WERI-Rb-1 (cell line): ENCODE measurements around the gene SLC12A6.
"Not testable (repeated sequence)": the region's sequence is repeated elsewhere in the genome, so short reads cannot be mapped to it uniquely, and the experiment has no call there.

Experiments
- DNase-seq: peaks from one replicate; pipeline ENCODE4 v3.0.0-alpha.2; 2020
- H3K27ac ChIP-seq: fragments of 250-450 bp; sonication (Bioruptor Pico); 2 replicates; pipeline ENCODE4 v1.5.1; 2020; ENCODE audit warnings: mild to moderate bottlenecking, moderate library complexity
- H3K27me3 ChIP-seq: fragments of 250-450 bp; sonication (Bioruptor Pico); 2 replicates; pipeline ENCODE4 v1.5.1; 2021; ENCODE audit warnings: mild to moderate bottlenecking, low read depth, moderate library complexity; ENCODE audit not compliant: insufficient read depth, severe bottlenecking
- H3K36me3 ChIP-seq: fragments of 250-450 bp; sonication (Bioruptor Pico); 2 replicates; pipeline ENCODE4 v1.5.1; 2020; ENCODE audit warnings: mild to moderate bottlenecking, moderate library complexity
- H3K4me3 ChIP-seq: 2 replicates; pipeline ENCODE4 v1.5.1; 2011; ENCODE audit warnings: low read depth, mild to moderate bottlenecking, control low read depth, low read length
- H3K9me3 ChIP-seq: fragments of 250-450 bp; sonication (Bioruptor Pico); 2 replicates; pipeline ENCODE4 v1.5.1; 2021; ENCODE audit warnings: mild to moderate bottlenecking, moderate library complexity; ENCODE audit not compliant: severe bottlenecking
- CTCF ChIP-seq: IDR thresholded peaks from 2 replicates; pipeline ENCODE4 v1.5.1; 2011; ENCODE audit warnings: low read depth, mild to moderate bottlenecking, control low read depth, inconsistent platforms, low read length

SLC12A6 gene

DNA sequence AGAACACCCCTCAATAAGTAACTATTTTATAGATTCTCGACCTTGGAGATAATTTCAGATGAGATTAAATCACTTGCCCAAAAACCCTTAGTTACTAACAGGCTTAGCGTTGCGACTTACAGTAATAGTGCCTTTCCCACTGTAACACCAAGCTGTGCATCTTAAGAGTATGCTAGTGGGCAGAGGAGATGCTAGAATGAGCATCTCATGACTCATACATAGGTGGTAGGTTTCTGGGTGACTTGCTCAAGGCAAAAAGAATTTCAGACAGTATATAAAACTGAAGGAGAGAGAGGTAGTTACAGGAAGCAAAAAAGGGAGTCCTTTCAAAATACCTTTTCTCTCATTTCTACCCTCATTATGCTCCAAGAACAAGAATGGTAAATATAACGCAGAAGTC lies 131.6 kb downstream of the SLC12A6 start:
- no peaks in the 10 kb centered on the region for H3K9me3 ChIP-seq
- H3K27ac ChIP-seq, result no peak overlapping the region
- peaks cover 8% of the 10 kb centered on the region for H3K36me3 ChIP-seq
- no peak for DNase-seq
- no peaks in the 10 kb centered on the region for H3K27me3 ChIP-seq
- H3K4me3 ChIP-seq, result no peak overlapping the region
- TF ChIP-seq CTCF, result no peak

DNA sequence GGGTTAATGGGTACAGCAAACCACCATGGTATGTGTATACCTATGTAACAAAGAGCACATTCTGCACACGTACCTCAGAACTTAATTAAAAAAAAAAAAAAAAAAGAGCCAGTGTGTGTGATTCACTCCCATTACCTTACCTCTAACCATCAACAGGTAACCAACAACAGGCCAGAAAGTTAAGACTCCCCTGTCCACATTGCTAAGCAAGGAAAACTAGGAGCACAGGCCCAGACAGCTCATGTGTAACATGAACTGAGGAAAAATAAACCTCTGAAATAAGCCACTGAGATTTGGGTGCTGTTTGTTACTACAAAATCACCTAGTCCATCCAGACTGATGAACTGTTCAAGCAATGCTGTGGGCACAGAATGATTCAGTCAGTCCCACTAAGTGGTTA lies 133.6 kb downstream of the SLC12A6 start:
- peaks cover 8% of the 10 kb centered on the region for H3K36me3 ChIP-seq
- no peaks in the 10 kb centered on the region for H3K9me3 ChIP-seq
- no peak overlapping the region for H3K27ac ChIP-seq
- DNase-seq, result no peak
- no peak for TF ChIP-seq CTCF
- no peak overlapping the region for H3K4me3 ChIP-seq
- no peaks in the 10 kb centered on the region for H3K27me3 ChIP-seq

- no peaks in the 10 kb centered on the region for H3K27me3 ChIP-seq
- no peaks in the 10 kb centered on the region for H3K9me3 ChIP-seq
- no peak overlapping the region for H3K4me3 ChIP-seq
- TF ChIP-seq CTCF, result no peak
- DNase-seq, result no peak
- peaks cover 8% of the 10 kb centered on the region for H3K36me3 ChIP-seq
- no peak overlapping the region for H3K27ac ChIP-seq
Measured at GRCh38 chr15:34203305-34203704, 134.3 kb downstream of the SLC12A6 start.

DNA sequence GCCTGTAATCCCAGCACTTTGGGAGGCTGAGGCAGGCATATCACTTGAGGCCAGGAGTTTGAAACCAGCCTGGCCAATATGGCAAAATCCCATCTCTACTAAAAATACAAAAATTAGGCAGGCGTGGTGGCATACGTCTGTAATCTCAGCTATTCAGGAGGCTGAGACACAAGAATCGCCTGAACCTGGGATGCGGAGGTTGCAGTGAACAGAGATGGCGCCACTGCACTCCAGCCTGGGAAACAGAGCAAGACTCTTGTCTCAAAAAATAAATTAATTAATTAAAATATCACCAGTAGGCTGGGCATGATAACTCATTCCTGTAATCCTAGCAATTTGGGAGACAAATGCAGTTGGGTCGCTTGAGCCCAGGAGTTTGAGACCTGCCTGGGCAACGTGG lies 144.3 kb downstream of the SLC12A6 start:
- H3K36me3 ChIP-seq, H3K9me3 ChIP-seq, H3K27me3 ChIP-seq, H3K27ac ChIP-seq, DNase-seq, H3K4me3 ChIP-seq: not testable (repeated sequence)

- TF ChIP-seq CTCF, result no peak
Measured at GRCh38 chr15:34188711-34189110, 148.9 kb downstream of the SLC12A6 start.

DNA sequence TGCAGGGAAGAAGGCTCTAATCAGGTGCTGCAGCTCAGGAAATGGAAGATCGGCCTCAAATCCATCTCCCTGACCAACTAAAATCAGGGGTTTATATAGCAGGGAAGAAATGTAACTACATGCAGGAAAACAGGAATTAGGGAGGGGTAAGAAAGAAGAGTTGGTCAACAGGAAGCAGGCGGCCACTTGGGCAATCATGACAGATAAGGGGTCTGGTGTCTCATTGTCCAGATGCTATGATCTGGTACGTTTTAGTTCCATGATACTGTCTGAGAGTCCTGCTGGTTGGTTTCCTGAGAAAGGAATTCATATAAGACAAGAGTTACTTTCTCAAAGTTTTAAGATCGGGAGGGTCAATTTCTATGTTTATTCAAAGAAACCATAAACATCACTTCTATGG lies 151.9 kb downstream of the SLC12A6 start:
- peaks cover 8% of the 10 kb centered on the region; the same call in 1 of the 2 replicates for H3K36me3 ChIP-seq
- DNase-seq, result no peak
- H3K27ac ChIP-seq, result no peak overlapping the region
- no peak overlapping the region for H3K4me3 ChIP-seq
- TF ChIP-seq CTCF, result no peak
- no peaks in the 10 kb centered on the region for H3K27me3 ChIP-seq
- H3K9me3 ChIP-seq, result no peaks in the 10 kb centered on the region

More at GRCh38 chr15:34188711-34189110, 148.9 kb downstream of the SLC12A6 start:
- no peaks in the 10 kb centered on the region for H3K27me3 ChIP-seq
- no peak overlapping the region for H3K27ac ChIP-seq
- no peak overlapping the region for H3K4me3 ChIP-seq
- peaks cover 8% of the 10 kb centered on the region; the same call in 1 of the 2 replicates for H3K36me3 ChIP-seq
- no peaks in the 10 kb centered on the region for H3K9me3 ChIP-seq
- no peak for DNase-seq
